GM18498 (cell line): ENCODE measurements around the gene MAT1A.
"Not testable (repeated sequence)": the region's sequence is repeated elsewhere in the genome, so short reads cannot be mapped to it uniquely, and the experiment has no call there.

Source experiments
- ATAC-seq: cut with Tn5 transposase; IDR thresholded peaks from one replicate; pipeline ENCODE4 v1.9.1; 2021; ENCODE audit warnings: mild to moderate bottlenecking, moderate library complexity; ENCODE audit not compliant: unreplicated experiment

MAT1A gene

GRCh38 chr10:80289451-80290287, at the start of gene MAT1A:
TSS of gene MAT1A (minus strand) at chr10:80289658. CDS start at chr10:80289423, 235 bp downstream.
- no peak for ATAC-seq

GRCh38 chr10:80333983-80334382, 44.5 kb upstream of the MAT1A start:
- no peak for ATAC-seq

GRCh38 chr10:80324891-80325364, 35.5 kb upstream of the MAT1A start:
- no peak for ATAC-seq

GRCh38 chr10:80324086-80324485, 34.6 kb upstream of the MAT1A start:
- no peak for ATAC-seq

GRCh38 chr10:80323311-80323710, 33.9 kb upstream of the MAT1A start:
- no peak for ATAC-seq

- no peak for ATAC-seq
Observed at GRCh38 chr10:80322711-80323110, 33.3 kb upstream of the MAT1A start.

- ATAC-seq = no peak
Observed at GRCh38 chr10:80322158-80322557, 32.7 kb upstream of the MAT1A start.

- no peak for ATAC-seq
Observed at GRCh38 chr10:80321183-80321582, 31.7 kb upstream of the MAT1A start.

GRCh38 chr10:80320377-80320776, 30.9 kb upstream of the MAT1A start:
- no peak for ATAC-seq

- ATAC-seq = no peak
Observed at GRCh38 chr10:80319725-80320290, 30.4 kb upstream of the MAT1A start.

GRCh38 chr10:80319318-80319717, 29.9 kb upstream of the MAT1A start:
- no peak for ATAC-seq

- no peak for ATAC-seq
Observed at GRCh38 chr10:80318742-80319141, 29.3 kb upstream of the MAT1A start.

- ATAC-seq = no peak
Observed at GRCh38 chr10:80315391-80315790, 25.9 kb upstream of the MAT1A start.

- ATAC-seq = no peak
Observed at GRCh38 chr10:80313523-80313922, 24.1 kb upstream of the MAT1A start.

- not testable (repeated sequence) for ATAC-seq
Observed at GRCh38 chr10:80305989-80306388, 16.5 kb upstream of the MAT1A start.

- ATAC-seq = no peak
Observed at GRCh38 chr10:80296942-80297341, 7.5 kb upstream of the MAT1A start.

GRCh38 chr10:80292607-80293239, 3.3 kb upstream of the MAT1A start:
- ATAC-seq = no peak

GRCh38 chr10:80290474-80291220, 1.2 kb upstream of the MAT1A start:
- ATAC-seq = no peak

GRCh38 chr10:80288849-80289248, 609 bp downstream of the MAT1A start:
- ATAC-seq = no peak

- ATAC-seq = no peak
Observed at GRCh38 chr10:80284522-80284921, 4.9 kb downstream of the MAT1A start.

- no peak for ATAC-seq
Observed at GRCh38 chr10:80283536-80284199, 5.8 kb downstream of the MAT1A start.
